GM12891 (cell line): Measurements from ENCODE around the gene DNAJC7.

Experiments
- PAX5 ChIP-seq: IDR thresholded peaks from 2 replicates; pipeline ENCODE4 v1.6.1; 2011; ENCODE audit warnings: low read length, moderate library complexity, mild to moderate bottlenecking; ENCODE audit not compliant: insufficient read depth, severe bottlenecking
- POLR2A ChIP-seq: IDR thresholded peaks from 2 replicates; pipeline ENCODE4 v1.6.1; 2011; ENCODE audit warnings: low read depth, low read length, control low read depth
- POLR2AphosphoS5 ChIP-seq: IDR thresholded peaks from 2 replicates; pipeline ENCODE4 v1.6.1; 2011; ENCODE audit warnings: low read depth, low read length, control low read depth
- TAF1 ChIP-seq: IDR thresholded peaks from 2 replicates; pipeline ENCODE4 v1.6.1; 2011; ENCODE audit warnings: low read depth, low read length, control low read depth

DNA sequence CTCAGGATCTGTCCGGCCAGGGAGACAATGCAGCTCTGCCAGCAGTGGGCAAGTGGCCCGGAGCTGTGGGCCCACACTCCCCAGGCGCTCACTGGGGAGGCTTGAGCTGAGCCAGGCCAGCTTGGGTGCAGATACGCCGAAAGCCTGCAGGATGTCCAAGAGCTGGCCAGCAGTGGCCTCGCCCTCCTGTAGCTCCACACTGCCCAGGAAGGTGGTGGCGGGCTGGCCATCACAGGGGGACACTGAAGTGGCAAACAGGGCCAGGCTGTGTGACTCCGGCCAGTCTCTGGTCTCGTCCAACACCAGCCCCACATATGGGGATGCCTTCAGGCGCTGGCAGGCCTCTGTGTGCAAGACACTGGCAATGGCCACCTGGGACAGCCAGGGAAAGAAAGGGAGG lies 23.6 kb upstream of the DNAJC7 start:
- TF ChIP-seq POLR2A, result no peak
- TF ChIP-seq POLR2AphosphoS5, result no peak
- no peak for TF ChIP-seq TAF1
- no peak for TF ChIP-seq PAX5
